ENCODE measurements around the gene CFI.
"Not testable (repeated sequence)": the region's sequence is repeated elsewhere in the genome, so short reads cannot be mapped to it uniquely, and the experiment has no call there.

Gene CFI

GRCh38 chr4:109795059-109795458, 6.7 kb downstream of the CFI start:
- DNase-seq: no peak

- no peak for DNase-seq
Observed at GRCh38 chr4:109787807-109788206, 14.0 kb downstream of the CFI start.

- DNase-seq: no peak
Observed at GRCh38 chr4:109786846-109787245, 15.0 kb downstream of the CFI start.

- DNase-seq: not testable (repeated sequence)
Observed at GRCh38 chr4:109782092-109782491, 19.7 kb downstream of the CFI start.

GRCh38 chr4:109764789-109765402, 36.9 kb downstream of the CFI start:
- no peak for DNase-seq

GRCh38 chr4:109764376-109764775, 37.4 kb downstream of the CFI start:
- no peak for DNase-seq

- no peak for DNase-seq
Observed at GRCh38 chr4:109760682-109761081, 41.1 kb downstream of the CFI start.

- DNase-seq: no peak
Observed at GRCh38 chr4:109755656-109756055, 46.1 kb downstream of the CFI start.

GRCh38 chr4:109754093-109754857, 47.5 kb downstream of the CFI start:
- no peak for DNase-seq

GRCh38 chr4:109752525-109752924, 49.3 kb downstream of the CFI start:
- DNase-seq: no peak

- no peak for DNase-seq
Observed at GRCh38 chr4:109751852-109752251, 49.9 kb downstream of the CFI start.

GRCh38 chr4:109750652-109751244, 51.1 kb downstream of the CFI start:
- no peak for DNase-seq

GRCh38 chr4:109749388-109750082, 52.3 kb downstream of the CFI start:
- no peak for DNase-seq

GRCh38 chr4:109748114-109748513, 53.7 kb downstream of the CFI start:
- no peak for DNase-seq

- no peak for DNase-seq
Observed at GRCh38 chr4:109746728-109747127, 55.1 kb downstream of the CFI start.

GRCh38 chr4:109745830-109746229, 56.0 kb downstream of the CFI start:
- DNase-seq: no peak

GRCh38 chr4:109739547-109739946, 62.3 kb downstream of the CFI start:
- DNase-seq: no peak

GRCh38 chr4:109738104-109738872, 63.5 kb downstream of the CFI start:
- no peak for DNase-seq

- DNase-seq: no peak
Observed at GRCh38 chr4:109735566-109736365, 66.0 kb downstream of the CFI start.

GRCh38 chr4:109733728-109734127, 68.1 kb downstream of the CFI start:
- DNase-seq: no peak

- DNase-seq: no peak
Observed at GRCh38 chr4:109730619-109731545, 70.9 kb downstream of the CFI start.

Measured in GOT3 (cell line).